ENCODE results near the gene SIRT6.
"Not testable (repeated sequence)": the region's sequence is repeated elsewhere in the genome, so short reads cannot be mapped to it uniquely, and the experiment has no call there.

SIRT6 gene

DNA sequence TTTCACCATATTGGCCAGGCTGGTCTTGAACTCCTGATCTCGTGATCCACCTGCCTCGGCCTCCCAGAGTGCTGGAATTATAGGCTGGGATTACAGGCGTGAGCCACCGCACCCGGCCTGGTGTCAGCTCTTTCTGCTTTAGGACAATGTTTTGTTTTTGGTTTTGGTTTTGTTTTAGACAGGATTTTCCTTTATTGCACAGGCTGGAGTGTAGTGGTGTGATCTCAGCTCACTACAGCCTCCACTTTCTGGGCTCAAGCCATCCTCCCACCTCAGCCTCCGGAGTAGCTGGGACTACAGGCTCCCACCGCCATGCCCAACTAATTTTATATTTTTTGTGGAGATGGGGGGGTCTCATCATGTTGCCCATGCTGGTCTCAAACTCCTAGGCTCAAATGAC is 53.3 kb downstream of the SIRT6 start:
- not testable (repeated sequence) for DNase-seq

GRCh38 chr19:4127322-4127721 is 55.0 kb downstream of the SIRT6 start:
- DNase-seq, result not testable (repeated sequence)

GRCh38 chr19:4124638-4125037 is 57.7 kb downstream of the SIRT6 start:
- no peak for DNase-seq
